ENCODE data around the gene ADAM12.

DNA sequence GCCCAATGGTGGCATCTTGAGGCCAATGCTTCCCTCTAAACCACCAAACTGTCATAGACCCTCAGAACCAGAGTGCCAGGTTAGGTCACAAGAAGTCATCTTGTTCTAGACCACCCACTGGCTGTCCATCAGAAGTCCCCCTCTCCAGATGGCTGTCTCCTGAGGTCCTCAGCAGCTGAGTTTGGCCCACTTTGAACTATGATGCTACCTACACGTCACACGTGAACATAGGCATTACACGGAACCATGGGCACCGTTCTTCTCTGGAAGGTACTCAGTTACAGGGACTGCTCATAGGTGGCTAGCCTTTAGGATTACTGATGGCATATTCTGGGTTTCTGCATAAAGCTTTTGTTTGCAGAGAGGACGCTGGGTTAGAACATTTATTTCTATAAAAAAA lies 166.4 kb downstream of the ADAM12 start:
- TF ChIP-seq, protein P1, sequence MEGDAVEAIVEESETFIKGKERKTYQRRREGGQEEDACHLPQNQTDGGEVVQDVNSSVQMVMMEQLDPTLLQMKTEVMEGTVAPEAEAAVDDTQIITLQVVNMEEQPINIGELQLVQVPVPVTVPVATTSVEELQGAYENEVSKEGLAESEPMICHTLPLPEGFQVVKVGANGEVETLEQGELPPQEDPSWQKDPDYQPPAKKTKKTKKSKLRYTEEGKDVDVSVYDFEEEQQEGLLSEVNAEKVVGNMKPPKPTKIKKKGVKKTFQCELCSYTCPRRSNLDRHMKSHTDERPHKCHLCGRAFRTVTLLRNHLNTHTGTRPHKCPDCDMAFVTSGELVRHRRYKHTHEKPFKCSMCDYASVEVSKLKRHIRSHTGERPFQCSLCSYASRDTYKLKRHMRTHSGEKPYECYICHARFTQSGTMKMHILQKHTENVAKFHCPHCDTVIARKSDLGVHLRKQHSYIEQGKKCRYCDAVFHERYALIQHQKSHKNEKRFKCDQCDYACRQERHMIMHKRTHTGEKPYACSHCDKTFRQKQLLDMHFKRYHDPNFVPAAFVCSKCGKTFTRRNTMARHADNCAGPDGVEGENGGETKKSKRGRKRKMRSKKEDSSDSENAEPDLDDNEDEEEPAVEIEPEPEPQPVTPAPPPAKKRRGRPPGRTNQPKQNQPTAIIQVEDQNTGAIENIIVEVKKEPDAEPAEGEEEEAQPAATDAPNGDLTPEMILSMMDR (IDR thresholded peaks at IDR 0.05) = no peak
- TF ChIP-seq POLR2AphosphoS5 (IDR thresholded peaks at IDR 0.05; ENCODE audit: insufficient read depth in 1 of 2, low read depth in 1 of 2) (no peak), POLR2A (IDR thresholded peaks at IDR 0.05) (no peak)
